SW 1271 (cell line): ENCODE results near the gene ADARB1.

ENCODE experiments used
- DNase-seq, 2 experiments: peaks; one replicate each; lab custom pipeline; 2025; lab: John Stamatoyannopoulos, UW

The ADARB1 gene

GRCh38 chr21:45095505-45095904 lies 21.1 kb downstream of the ADARB1 start:
- DNase-seq: no peak

GRCh38 chr21:45096217-45096616 lies 21.8 kb downstream of the ADARB1 start:
- DNase-seq: no peak

- DNase-seq: no peak
Observed at GRCh38 chr21:45097827-45098387, 23.5 kb downstream of the ADARB1 start.

GRCh38 chr21:45098867-45099266 lies 24.5 kb downstream of the ADARB1 start:
- DNase-seq: peak in 1 of 2 experiments; percentile 43

- DNase-seq: no peak
Observed at GRCh38 chr21:45099571-45099970, 25.2 kb downstream of the ADARB1 start.

- no peak for DNase-seq
Observed at GRCh38 chr21:45100866-45101265, 26.5 kb downstream of the ADARB1 start.

- peak; percentile 65 to 80 for DNase-seq
Observed at GRCh38 chr21:45102391-45102932, 28.1 kb downstream of the ADARB1 start.

GRCh38 chr21:45103971-45104520 lies 29.7 kb downstream of the ADARB1 start:
- no peak for DNase-seq

- DNase-seq: peak in 1 of 2 experiments; percentile 1
Observed at GRCh38 chr21:45104560-45104959, 30.2 kb downstream of the ADARB1 start.

- DNase-seq: no peak
Observed at GRCh38 chr21:45105906-45106485, 31.6 kb downstream of the ADARB1 start.

- DNase-seq: no peak
Observed at GRCh38 chr21:45108034-45108790, 33.8 kb downstream of the ADARB1 start.

- no peak for DNase-seq
Observed at GRCh38 chr21:45108808-45109781, 34.7 kb downstream of the ADARB1 start.

GRCh38 chr21:45109831-45110492 lies 35.6 kb downstream of the ADARB1 start:
- DNase-seq: no peak

GRCh38 chr21:45110873-45111624 lies 36.7 kb downstream of the ADARB1 start:
- no peak for DNase-seq

GRCh38 chr21:45111703-45112102 lies 37.3 kb downstream of the ADARB1 start:
- DNase-seq: no peak

GRCh38 chr21:45112371-45112770 lies 38.0 kb downstream of the ADARB1 start:
- DNase-seq: no peak

GRCh38 chr21:45113543-45113942 lies 39.2 kb downstream of the ADARB1 start:
- DNase-seq: no peak

- no peak for DNase-seq
Observed at GRCh38 chr21:45114072-45114471, 39.7 kb downstream of the ADARB1 start.

- DNase-seq: no peak
Observed at GRCh38 chr21:45114475-45114874, 40.1 kb downstream of the ADARB1 start.

GRCh38 chr21:45115141-45115540 lies 40.8 kb downstream of the ADARB1 start:
- DNase-seq: no peak
